ENCODE results near the gene FANK1. TPM values are rescaled to one million over a fixed set of nuclear protein-coding genes. Genes with fewer than 3 reads are reported as not detected.

FANK1 gene
- total and polyA plus RNA-seq, 12 donors: 1.7 to 23.7 (median 4.6) TPM

DNA sequence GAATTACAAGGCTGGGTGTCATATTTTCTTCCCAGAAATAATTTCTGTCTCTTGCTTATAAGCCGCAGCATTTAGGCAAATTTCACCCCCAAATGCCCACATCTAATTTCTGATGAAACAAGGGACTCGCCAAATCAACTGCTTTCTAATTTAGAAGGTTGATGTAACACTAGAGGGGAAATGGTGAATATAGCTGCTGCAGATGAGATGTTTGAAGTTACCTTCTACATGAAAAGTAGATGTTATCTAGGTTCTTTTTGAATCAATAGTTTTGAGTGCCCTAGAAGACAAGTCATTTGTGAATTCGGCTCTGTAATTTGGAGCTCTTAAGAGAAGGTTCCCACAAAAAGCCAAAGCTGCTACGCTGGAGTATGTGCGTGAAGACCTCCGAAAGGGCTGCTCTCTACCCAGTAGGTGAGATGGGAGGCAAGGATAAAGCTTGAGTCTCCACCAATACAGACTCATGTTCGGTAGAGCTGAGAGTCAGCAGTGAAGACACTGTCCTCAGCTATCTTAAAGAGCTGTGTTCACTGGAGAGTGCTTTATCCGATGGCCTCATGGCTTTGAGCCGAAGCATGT lies 99.5 kb downstream of the FANK1 start:
- WGBS, 4 donors: 93 to 96% (median 95%) methylated on average over 9 of the region's 9 CpGs
- no peak for TF ChIP-seq POLR2A (IDR thresholded peaks at IDR 0.05)
- TF ChIP-seq, protein P1, sequence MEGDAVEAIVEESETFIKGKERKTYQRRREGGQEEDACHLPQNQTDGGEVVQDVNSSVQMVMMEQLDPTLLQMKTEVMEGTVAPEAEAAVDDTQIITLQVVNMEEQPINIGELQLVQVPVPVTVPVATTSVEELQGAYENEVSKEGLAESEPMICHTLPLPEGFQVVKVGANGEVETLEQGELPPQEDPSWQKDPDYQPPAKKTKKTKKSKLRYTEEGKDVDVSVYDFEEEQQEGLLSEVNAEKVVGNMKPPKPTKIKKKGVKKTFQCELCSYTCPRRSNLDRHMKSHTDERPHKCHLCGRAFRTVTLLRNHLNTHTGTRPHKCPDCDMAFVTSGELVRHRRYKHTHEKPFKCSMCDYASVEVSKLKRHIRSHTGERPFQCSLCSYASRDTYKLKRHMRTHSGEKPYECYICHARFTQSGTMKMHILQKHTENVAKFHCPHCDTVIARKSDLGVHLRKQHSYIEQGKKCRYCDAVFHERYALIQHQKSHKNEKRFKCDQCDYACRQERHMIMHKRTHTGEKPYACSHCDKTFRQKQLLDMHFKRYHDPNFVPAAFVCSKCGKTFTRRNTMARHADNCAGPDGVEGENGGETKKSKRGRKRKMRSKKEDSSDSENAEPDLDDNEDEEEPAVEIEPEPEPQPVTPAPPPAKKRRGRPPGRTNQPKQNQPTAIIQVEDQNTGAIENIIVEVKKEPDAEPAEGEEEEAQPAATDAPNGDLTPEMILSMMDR (IDR thresholded peaks at IDR 0.05): no peak
- Histone ChIP-seq H3K4me3 (no peak overlapping the region), H3K4me1 (replicated peaks in 1 of 2) (no peaks in the 10 kb centered on the region), H3K36me3 (replicated peaks in 1 of 2) (no peaks in the 10 kb centered on the region), H3K27ac (no peak overlapping the region), H3K27me3 (no peaks in the 10 kb centered on the region), H3K9me3 (replicated peaks in 1 of 3) (no peaks in the 10 kb centered on the region)
- no peak for DNase-seq
- intact Hi-C loops (cut with DNase I): no loop called here

DNA sequence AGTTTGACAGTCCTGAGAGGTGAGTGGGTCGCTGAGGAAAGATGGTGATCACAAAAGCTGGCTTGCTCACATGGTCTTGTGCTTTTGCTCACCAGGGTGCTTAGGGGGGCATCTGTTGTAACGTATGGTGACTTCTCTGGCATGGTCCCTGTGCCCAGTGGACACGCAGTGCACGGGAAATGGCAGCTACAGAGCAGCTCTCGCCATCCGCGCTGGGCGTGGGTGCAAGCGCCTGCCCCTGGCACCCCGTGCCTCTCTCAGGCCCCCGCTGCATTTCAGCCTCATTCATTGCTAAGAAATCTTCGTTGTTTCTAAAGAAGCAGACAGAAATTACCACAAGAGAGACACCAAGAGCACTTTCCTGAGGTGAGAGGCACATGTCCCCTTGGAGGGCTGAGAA lies 101.2 kb downstream of the FANK1 start:
- no peak overlapping the region for H3K27ac ChIP-seq
- WGBS, 4 donors: 95 to 97% (median 96%) methylated on average over 12 of the region's 12 CpGs

DNA sequence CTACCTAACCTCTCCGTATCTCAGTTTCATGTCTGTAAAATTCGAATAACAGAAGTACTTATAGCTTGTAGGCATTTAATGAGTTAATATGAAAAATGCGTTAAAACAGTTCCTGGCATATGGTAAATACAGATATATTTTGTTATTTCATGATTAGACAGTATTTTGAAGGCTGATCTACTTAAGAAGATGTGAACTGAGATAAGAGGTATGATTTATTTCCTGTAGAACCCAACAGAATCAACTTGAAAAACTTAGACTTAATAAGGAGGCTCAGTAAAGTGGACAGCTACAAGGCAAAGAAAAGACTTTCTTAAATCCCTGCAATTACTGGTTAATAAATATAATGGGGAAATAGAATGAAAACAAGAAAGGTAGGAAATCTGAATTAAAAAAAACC lies 103.3 kb downstream of the FANK1 start:
- Histone ChIP-seq H3K27me3 (no peaks in the 10 kb centered on the region), H3K4me1 (replicated peaks in 1 of 2) (no peaks in the 10 kb centered on the region), H3K27ac (no peak overlapping the region), H3K4me3 (no peak overlapping the region), H3K36me3 (replicated peaks in 1 of 2) (no peaks in the 10 kb centered on the region), H3K9me3 (replicated peaks in 1 of 3) (no peaks in the 10 kb centered on the region)
- intact Hi-C loops (cut with DNase I): no loop called here
- no peak for TF ChIP-seq POLR2A (IDR thresholded peaks at IDR 0.05)
- TF ChIP-seq, protein P1 (IDR thresholded peaks at IDR 0.05): no peak
- 51 to 68% (median 55%) methylated on average over 3 of the region's 3 CpGs for WGBS, 4 donors
- no peak for DNase-seq

More for the DNA sequence above, 101.2 kb downstream of the FANK1 start:
- H3K36me3 ChIP-seq (replicated peaks in 1 of 2): no peaks in the 10 kb centered on the region
- TF ChIP-seq, protein P1 (IDR thresholded peaks at IDR 0.05): no peak
- TF ChIP-seq POLR2A (IDR thresholded peaks at IDR 0.05): no peak
- H3K9me3 ChIP-seq (replicated peaks in 1 of 3): no peaks in the 10 kb centered on the region
- H3K4me1 ChIP-seq (replicated peaks in 1 of 2): no peaks in the 10 kb centered on the region
- intact Hi-C loops (cut with DNase I): no loop called here
- H3K27me3 ChIP-seq: no peaks in the 10 kb centered on the region
- DNase-seq: no peak
- H3K4me3 ChIP-seq: no peak overlapping the region

DNA sequence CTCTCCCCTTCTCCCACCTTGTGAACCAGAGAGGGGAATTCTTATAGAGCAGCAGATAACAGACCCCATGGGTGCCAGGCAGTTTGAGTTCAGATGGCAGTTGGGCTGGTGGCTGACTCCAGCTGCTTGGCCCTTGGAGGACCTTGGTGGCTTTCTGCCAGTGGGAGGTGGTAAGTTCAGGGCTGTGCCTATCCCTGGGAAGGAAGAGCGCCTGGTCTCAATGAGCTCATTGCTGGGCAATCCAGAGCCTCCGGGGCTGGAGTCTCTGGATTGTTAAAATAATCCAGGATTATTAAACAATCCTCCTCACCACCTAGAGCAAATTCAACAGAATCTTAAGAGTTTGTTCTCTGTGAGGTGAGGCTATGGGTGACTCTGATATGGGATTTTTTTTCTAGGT lies 105.2 kb downstream of the FANK1 start:
- Histone ChIP-seq H3K4me3 (no peak overlapping the region), H3K4me1 (replicated peaks in 1 of 2) (no peaks in the 10 kb centered on the region), H3K27me3 (no peaks in the 10 kb centered on the region), H3K9me3 (replicated peaks in 1 of 3) (no peaks in the 10 kb centered on the region), H3K36me3 (replicated peaks in 1 of 2) (no peaks in the 10 kb centered on the region), H3K27ac (no peak overlapping the region)
- intact Hi-C loops (cut with DNase I): no loop called here
- TF ChIP-seq, protein P1 (IDR thresholded peaks at IDR 0.05): no peak
- TF ChIP-seq POLR2A (IDR thresholded peaks at IDR 0.05): no peak
- 38 to 75% (median 54%) methylated on average over 2 of the region's 2 CpGs for WGBS, 4 donors
- peak in 5 of 7 donors; percentile 46 to 60 (median 47) for DNase-seq
